Measurements from ENCODE around the gene SLC36A3. TPM values are rescaled to one million over a fixed set of nuclear protein-coding genes. Genes with fewer than 3 reads are reported as not detected.

SLC36A3 gene
- total RNA-seq, 3 donors from 2014 or later (not counting 1 experiment from before 2014, with no cell fraction given), result not detected

DNA sequence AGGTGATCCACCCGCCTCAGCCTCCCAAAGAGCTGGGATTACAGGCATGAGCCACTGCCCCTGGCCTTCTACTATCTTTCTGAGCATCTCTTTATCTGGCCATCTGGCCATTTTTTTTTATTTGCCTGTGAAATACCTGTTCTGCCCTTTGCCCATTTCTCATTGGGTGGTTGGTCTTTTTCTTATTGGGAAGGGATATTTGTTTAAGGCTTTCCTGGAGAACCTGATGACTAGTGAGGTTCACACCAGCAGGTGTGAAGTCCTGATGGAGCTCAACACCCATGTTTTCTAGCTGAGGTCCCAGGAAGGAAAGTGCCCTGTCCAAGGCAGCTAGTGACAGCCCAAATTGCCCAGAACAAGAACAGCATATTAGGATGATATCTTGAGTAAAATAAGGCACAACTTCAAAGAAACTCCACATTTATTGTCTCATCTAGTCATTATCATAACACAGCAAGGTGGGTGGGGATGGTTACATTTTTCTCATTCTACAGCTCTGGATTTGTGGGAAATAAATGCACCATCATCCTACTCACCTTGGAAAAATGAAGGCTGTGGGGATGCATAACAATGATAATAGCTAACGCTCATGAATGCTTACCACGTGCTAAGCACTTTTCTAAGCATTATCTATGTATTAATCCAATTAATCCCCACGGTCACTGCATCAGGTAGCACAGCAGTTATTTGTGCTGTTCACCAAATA is 20.3 kb downstream of the SLC36A3 start:
- no peak for TF ChIP-seq CTCF (IDR thresholded peaks at IDR 0.05)
- ATAC-seq (no peak), DNase-seq (no peak)
- Mint-ChIP-seq H3K4me3 (no peak overlapping the region), H3K27me3 (ENCODE audit: low read depth in 2 of 2) (peaks cover 4 to 9% of the 10 kb centered on the region in 2 donors), H3K27ac (no peak overlapping the region), H3K9me3 (no peaks in the 10 kb centered on the region), H3K36me3 (no peaks in the 10 kb centered on the region), H3K4me1 (peaks cover 0 to 5% of the 10 kb centered on the region in 2 donors)
- no peaks in the 10 kb centered on the region for H3K4me1 ChIP-seq (ENCODE audit: control insufficient read depth, insufficient read depth, low read length)
- no peaks in the 10 kb centered on the region for H3K9me3 ChIP-seq (ENCODE audit: control insufficient read depth, insufficient read depth, low read length)
- no peak overlapping the region for H3K27ac ChIP-seq (ENCODE audit: low read length)
- no peak overlapping the region for H3K4me3 ChIP-seq (ENCODE audit: low read length)
- intact Hi-C loops (cut with micrococcal nuclease), result no loop called here
- 91% methylated on average over 4 of the region's 4 CpGs for WGBS (ENCODE audit: insufficient coverage)
- H3K27me3 ChIP-seq (ENCODE audit: control insufficient read depth, insufficient read depth, low read length), result no peaks in the 10 kb centered on the region
- no peaks in the 10 kb centered on the region for H3K36me3 ChIP-seq (ENCODE audit: control insufficient read depth, insufficient read depth, low read length)

DNA sequence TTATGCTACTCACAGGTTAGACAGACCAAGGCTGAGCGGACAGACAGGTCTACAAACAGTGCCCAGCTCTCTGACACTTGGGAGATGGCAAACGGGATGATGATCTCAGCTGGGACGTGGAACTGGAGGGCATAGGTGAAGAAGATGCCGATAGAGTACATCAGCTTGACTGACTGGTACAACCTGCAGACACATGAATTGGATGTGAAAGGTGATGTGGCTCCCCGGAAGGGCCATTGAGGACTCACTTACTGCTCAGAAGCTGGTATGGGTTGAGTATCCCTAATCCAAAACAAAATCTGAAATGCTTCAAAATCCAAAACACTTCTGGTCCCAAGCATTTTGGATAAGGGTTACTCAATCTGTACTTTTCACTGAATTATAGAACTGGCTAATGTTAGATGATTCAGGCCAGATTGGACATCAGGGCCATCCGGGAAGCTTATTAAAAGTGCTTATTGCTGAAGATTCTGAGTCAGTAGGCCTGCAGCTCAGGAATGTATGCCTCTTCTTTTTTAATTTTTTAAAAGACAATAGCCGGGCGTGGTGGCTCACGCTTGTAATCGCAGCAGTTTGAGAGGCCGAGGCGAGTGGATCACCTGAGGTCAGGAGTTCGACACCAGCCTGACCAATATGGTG is 22.4 kb downstream of the SLC36A3 start:
- Histone ChIP-seq H3K4me1 (ENCODE audit: control insufficient read depth, insufficient read depth, low read length) (no peaks in the 10 kb centered on the region), H3K9me3 (ENCODE audit: control insufficient read depth, insufficient read depth, low read length) (no peaks in the 10 kb centered on the region), H3K27ac (ENCODE audit: low read length) (no peak overlapping the region), H3K27me3 (ENCODE audit: control insufficient read depth, insufficient read depth, low read length) (no peaks in the 10 kb centered on the region), H3K4me3 (ENCODE audit: low read length) (no peak overlapping the region), H3K36me3 (ENCODE audit: control insufficient read depth, insufficient read depth, low read length) (no peaks in the 10 kb centered on the region)
- no peaks in the 10 kb centered on the region for H3K9me3 Mint-ChIP-seq
- peaks cover 0 to 5% of the 10 kb centered on the region in 2 donors for H3K4me1 Mint-ChIP-seq
- TF ChIP-seq CTCF (IDR thresholded peaks at IDR 0.05), result no peak
- H3K27me3 Mint-ChIP-seq (ENCODE audit: low read depth in 2 of 2), result peaks cover 6 to 22% of the 10 kb centered on the region in 2 donors
- no peak for DNase-seq
- intact Hi-C loops (cut with micrococcal nuclease), result no loop called here
- no peak overlapping the region for H3K4me3 Mint-ChIP-seq
- WGBS (ENCODE audit: insufficient coverage), result 94% methylated on average over 13 of the region's 13 CpGs
- H3K36me3 Mint-ChIP-seq, result no peaks in the 10 kb centered on the region
- no peak overlapping the region for H3K27ac Mint-ChIP-seq
- no peak for ATAC-seq

- no peak overlapping the region for H3K4me3 ChIP-seq (ENCODE audit: low read length)
- intact Hi-C loops (cut with micrococcal nuclease), result no loop called here
- no peaks in the 10 kb centered on the region for H3K27me3 ChIP-seq (ENCODE audit: control insufficient read depth, insufficient read depth, low read length)
- Mint-ChIP-seq H3K9me3 (no peaks in the 10 kb centered on the region), H3K4me1 (peaks cover 0 to 2% of the 10 kb centered on the region in 2 donors), H3K27me3 (ENCODE audit: low read depth in 2 of 2) (peaks cover 6 to 18% of the 10 kb centered on the region in 2 donors), H3K36me3 (no peaks in the 10 kb centered on the region), H3K27ac (no peak overlapping the region), H3K4me3 (no peak overlapping the region)
- no peaks in the 10 kb centered on the region for H3K36me3 ChIP-seq (ENCODE audit: control insufficient read depth, insufficient read depth, low read length)
- H3K9me3 ChIP-seq (ENCODE audit: control insufficient read depth, insufficient read depth, low read length), result no peaks in the 10 kb centered on the region
- no peak for ATAC-seq
- no peaks in the 10 kb centered on the region for H3K4me1 ChIP-seq (ENCODE audit: control insufficient read depth, insufficient read depth, low read length)
- no peak for DNase-seq
- WGBS (ENCODE audit: insufficient coverage), result no CpG with 5 or more reads among the region's 2 CpGs
- TF ChIP-seq CTCF (IDR thresholded peaks at IDR 0.05), result no peak
- H3K27ac ChIP-seq (ENCODE audit: low read length), result no peak overlapping the region
Measured at GRCh38 chr5:151280443-151280842, 23.1 kb downstream of the SLC36A3 start.
